WTC11 (cell line): ENCODE measurements around the gene CLDN3. TPM values are rescaled to one million over a fixed set of nuclear protein-coding genes. Genes with fewer than 3 reads are reported as not detected.

Source experiments
- ATAC-seq: fragments of 200-7000 bp; cut with Tn5 transposase; 2 replicates; pipeline ENCODE4 v1.10.0; 2021; ENCODE audit warnings: mild to moderate bottlenecking, moderate library complexity
- Bru-seq: library from RNA; stranded (reverse); fragments of 400-500 nt; gene quantifications from one replicate; lab custom pipeline; 2021; lab: Mats Ljungman, UMichigan
- CTCF ChIA-PET: fragments of 300-600 bp; sonication (Branson Sonifier 250); formaldehyde crosslinking; loops from one replicate; lab custom pipeline; 2021; ENCODE audit warnings: antibody characterized with exemption; lab: Charles Lee
- POLR2A ChIA-PET: fragments of 350-600 bp; sonication (Branson Sonifier 250); formaldehyde crosslinking; loops from one replicate; lab custom pipeline; 2021; ENCODE audit warnings: antibody characterized with exemption; lab: Charles Lee
- DNase-seq: peaks from one replicate; pipeline ENCODE4 v3.0.0; 2021; ENCODE audit warnings: low spot score
- H3K27ac Mint-ChIP-seq: 2 replicates; pipeline ENCODE4 v1.8.0; 2021; ENCODE audit warnings: mixed read lengths
- H3K27me3 Mint-ChIP-seq: 2 replicates; pipeline ENCODE4 v1.8.0; 2021; ENCODE audit warnings: low read depth, mild to moderate bottlenecking, moderate library complexity, mixed read lengths
- H3K36me3 Mint-ChIP-seq: 2 replicates; pipeline ENCODE4 v1.8.0; 2021; ENCODE audit warnings: mixed read lengths
- H3K4me1 Mint-ChIP-seq: 2 replicates; pipeline ENCODE4 v1.8.0; 2022; ENCODE audit warnings: mixed read lengths
- H3K4me3 Mint-ChIP-seq: 2 replicates; pipeline ENCODE4 v1.8.0; 2021; ENCODE audit warnings: mild to moderate bottlenecking, moderate library complexity, mixed read lengths
- H3K9me3 Mint-ChIP-seq: 2 replicates; pipeline ENCODE4 v1.8.0; 2021; ENCODE audit warnings: mixed read lengths
- CREB1 ChIP-seq: sonication (generic); formaldehyde crosslinking; IDR thresholded peaks from 2 replicates; pipeline ENCODE4 v1.8.0; 2023; ENCODE audit warnings: mild to moderate bottlenecking, missing genetic modification reagents
- FOXK1 ChIP-seq: sonication (generic); formaldehyde crosslinking; IDR thresholded peaks from 2 replicates; pipeline ENCODE4 v1.8.0; 2022; ENCODE audit warnings: mild to moderate bottlenecking, moderate library complexity, missing genetic modification reagents
- FOXP1 ChIP-seq: sonication (generic); formaldehyde crosslinking; IDR thresholded peaks from 2 replicates; pipeline ENCODE4 v1.8.0; 2022; ENCODE audit warnings: missing genetic modification reagents, mild to moderate bottlenecking, moderate library complexity, borderline replicate concordance
- HMGA2 ChIP-seq: fragments of 250-450 bp; sonication (Bioruptor Pico); IDR thresholded peaks from 2 replicates; pipeline ENCODE4 v1.4.0; 2021; ENCODE audit warnings: mild to moderate bottlenecking, moderate library complexity
- IRF2 ChIP-seq: sonication (generic); formaldehyde crosslinking; IDR thresholded peaks from 2 replicates; pipeline ENCODE4 v1.8.0; 2022; ENCODE audit warnings: low read depth, missing genetic modification reagents, borderline replicate concordance
- MYBL2 ChIP-seq: sonication (generic); formaldehyde crosslinking; IDR thresholded peaks from 2 replicates; pipeline ENCODE4 v1.8.1; 2023; ENCODE audit warnings: mild to moderate bottlenecking, moderate library complexity, missing genetic modification reagents
- NFE2L1 ChIP-seq: sonication (generic); formaldehyde crosslinking; IDR thresholded peaks from 2 replicates; pipeline ENCODE4 v1.8.1; 2023; ENCODE audit warnings: missing genetic modification reagents
- PRRX2 ChIP-seq: fragments of 250-450 bp; sonication (Bioruptor Pico); IDR thresholded peaks from 2 replicates; pipeline ENCODE4 v1.8.0; 2021; ENCODE audit warnings: mild to moderate bottlenecking
- TEAD1 ChIP-seq: sonication (generic); formaldehyde crosslinking; IDR thresholded peaks from 2 replicates; pipeline ENCODE4 v1.8.0; 2022; ENCODE audit warnings: mild to moderate bottlenecking, missing genetic modification reagents
- TEAD4 ChIP-seq: sonication (generic); formaldehyde crosslinking; IDR thresholded peaks from 2 replicates; pipeline ENCODE4 v1.8.0; 2022; ENCODE audit warnings: mild to moderate bottlenecking, missing genetic modification reagents
- TP53 ChIP-seq: sonication (generic); formaldehyde crosslinking; IDR thresholded peaks from 2 replicates; pipeline ENCODE4 v1.8.1; 2023; ENCODE audit warnings: mild to moderate bottlenecking, missing genetic modification reagents
- ZNF121 ChIP-seq: sonication (generic); formaldehyde crosslinking; IDR thresholded peaks from 2 replicates; pipeline ENCODE4 v1.8.0; 2023; ENCODE audit warnings: missing genetic modification reagents
- ZNF138 ChIP-seq: sonication (generic); formaldehyde crosslinking; conservative IDR thresholded peaks from 2 replicates; pipeline ENCODE4 v1.8.1; 2022; ENCODE audit warnings: mild to moderate bottlenecking, moderate library complexity, missing genetic modification reagents
- ZNF219 ChIP-seq: sonication (generic); formaldehyde crosslinking; IDR thresholded peaks from 2 replicates; pipeline ENCODE4 v1.8.0; 2023; ENCODE audit warnings: missing genetic modification reagents, mild to moderate bottlenecking, borderline replicate concordance
- ZNF317 ChIP-seq: sonication (generic); formaldehyde crosslinking; IDR thresholded peaks from 2 replicates; pipeline ENCODE4 v1.8.1; 2023; ENCODE audit warnings: low read depth, mild to moderate bottlenecking, moderate library complexity, missing genetic modification reagents, borderline replicate concordance
- long read RNA-seq, 3 experiments: library from RNA in 1 of 3; library from capped mRNA in 1 of 3; library from polyadenylated mRNA in 1 of 3; unstranded in 2 of 3; stranded (forward) in 1 of 3; transcript quantifications; one replicate each; pipeline ENCODE4 v2.0.0, GENCODE V29; 2021
- total RNA-seq: library from RNA; stranded (reverse); gene quantifications from 3 replicates; pipeline ENCODE4 v1.2.3, GENCODE V29; 2021
- TF ChIP-seq, protein P1 (sequence below): sonication (generic); formaldehyde crosslinking; IDR thresholded peaks from 2 replicates; pipeline ENCODE4 v1.8.0; 2022; ENCODE audit warnings: mild to moderate bottlenecking, missing genetic modification reagents
- TF ChIP-seq, protein P2 (sequence below): fragments of 200-600 bp; IDR thresholded peaks from 2 replicates; pipeline ENCODE4 v1.8.0; 2022; ENCODE audit warnings: antibody characterized with exemption
- TF ChIP-seq, protein P3 (sequence below): sonication (generic); formaldehyde crosslinking; IDR thresholded peaks from 2 replicates; pipeline ENCODE4 v1.8.1; 2022; ENCODE audit warnings: mild to moderate bottlenecking, moderate library complexity, missing genetic modification reagents
- TF ChIP-seq, protein P4 (sequence below): sonication (generic); formaldehyde crosslinking; IDR thresholded peaks from 2 replicates; pipeline ENCODE4 v1.8.1; 2023; ENCODE audit warnings: mild to moderate bottlenecking, missing genetic modification reagents
- TF ChIP-seq, protein P5 (sequence below): sonication (generic); formaldehyde crosslinking; IDR thresholded peaks from 2 replicates; pipeline ENCODE4 v1.8.1; 2023; ENCODE audit warnings: mild to moderate bottlenecking, missing genetic modification reagents, borderline replicate concordance
- TF ChIP-seq, protein P6 (sequence below): sonication (generic); formaldehyde crosslinking; IDR thresholded peaks from 2 replicates; pipeline ENCODE4 v1.8.0; 2022; ENCODE audit warnings: mild to moderate bottlenecking, missing genetic modification reagents
- TF ChIP-seq, protein P7 (sequence below): fragments of 250-450 bp; sonication (Bioruptor Pico); IDR thresholded peaks from 2 replicates; pipeline ENCODE4 v1.9.0; 2021; ENCODE audit warnings: mild to moderate bottlenecking

CLDN3 gene, protein sequence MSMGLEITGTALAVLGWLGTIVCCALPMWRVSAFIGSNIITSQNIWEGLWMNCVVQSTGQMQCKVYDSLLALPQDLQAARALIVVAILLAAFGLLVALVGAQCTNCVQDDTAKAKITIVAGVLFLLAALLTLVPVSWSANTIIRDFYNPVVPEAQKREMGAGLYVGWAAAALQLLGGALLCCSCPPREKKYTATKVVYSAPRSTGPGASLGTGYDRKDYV
- total RNA-seq (20.7 to 35.1 TPM (median 34.8 TPM) in 3 replicates), Bru-seq, nascent RNA (percentile 55 among the genes with signal in this experiment)
- long read RNA-seq, experiment 1, transcript CLDN3-201 (1 exons, 1,274 nt): major isoform, 58 of 58 reads
- long read RNA-seq, experiment 1, partial matches to known transcripts: 0 of 58 reads
- long read RNA-seq, experiment 1, other reads (novel, unspliced or antisense): 0 of 58 reads
- long read RNA-seq, experiment 2, transcript CLDN3-201 (1 exons, 1,274 nt): major isoform, 66 of 66 reads
- long read RNA-seq, experiment 2, partial matches to known transcripts: 0 of 66 reads
- long read RNA-seq, experiment 2, other reads (novel, unspliced or antisense): 0 of 66 reads
- long read RNA-seq, experiment 3: 0 reads

DNA sequence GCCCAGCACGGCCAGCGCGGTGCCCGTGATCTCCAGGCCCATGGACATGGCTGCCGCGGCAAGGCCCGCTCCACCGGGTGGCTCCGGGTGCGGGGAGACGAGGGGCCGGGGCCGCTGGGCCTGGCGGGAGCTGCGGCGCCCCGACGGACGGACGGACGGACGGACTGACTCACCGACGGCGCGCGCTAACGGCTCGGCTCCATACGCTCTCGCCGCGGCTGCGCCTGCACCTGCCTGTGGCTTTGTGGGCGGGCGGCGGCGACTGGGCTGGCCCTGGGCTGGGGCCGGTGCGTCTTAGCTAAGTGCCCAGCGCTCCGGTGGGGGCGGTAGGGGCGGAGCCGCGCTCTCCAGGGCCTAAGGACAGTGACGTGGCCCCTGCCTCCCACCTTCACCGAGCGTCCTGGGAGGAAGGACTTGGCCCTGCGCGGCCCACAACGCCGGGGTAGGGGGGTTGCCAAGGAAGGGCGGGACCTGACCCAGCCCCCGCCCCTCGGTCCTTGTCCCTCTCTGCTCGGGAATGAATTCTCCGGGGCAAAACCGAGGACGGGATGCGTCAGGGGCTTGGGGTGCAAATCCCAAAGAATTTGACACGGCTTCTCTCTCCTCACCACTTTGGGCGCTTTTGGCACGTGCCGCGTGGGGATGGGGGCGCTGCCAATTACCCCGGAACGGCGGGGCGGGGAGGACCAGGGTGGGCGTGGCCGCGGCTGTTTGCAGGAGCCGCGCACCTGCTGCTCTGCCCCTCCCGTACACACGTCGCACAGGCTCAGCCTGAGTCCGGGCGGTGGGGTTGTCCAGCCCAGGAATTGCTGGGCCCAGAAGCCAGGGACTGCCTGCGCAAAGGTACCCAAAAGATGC, at the start of gene CLDN3:
CLDN3 (minus strand) TSS at position 269 of the 858 bp plus-strand sequence; CDS start at position 48, 221 bp downstream.
- peak within 1 kb of the TSS; percentile 79 for H3K4me3 Mint-ChIP-seq
- H3K4me1 Mint-ChIP-seq: peaks cover 10% of the 10 kb centered on the region
- ChIA-PET POLR2A (interaction anchor here (0.6 to 2.6 kb wide), 8 partner anchors 8 to 403 kb away, joined by 3 to 25 read pairs (median 4); partner anchors contain the start of gene ABHD11), CTCF (interaction anchor here (0.6 to 3.4 kb wide), 9 partner anchors 30 to 257 kb away, joined by 3 to 22 read pairs (median 3); partner anchors contain the start of gene ABHD11)
- peak; percentile 89 for ATAC-seq
- H3K36me3 Mint-ChIP-seq: no peaks in the 10 kb centered on the region
- peaks cover 7% of the 10 kb centered on the region for H3K9me3 Mint-ChIP-seq
- peak; percentile 93 for DNase-seq
- H3K27ac Mint-ChIP-seq: peak within 1 kb of the TSS; percentile 91
- peaks cover 15% of the 10 kb centered on the region for H3K27me3 Mint-ChIP-seq
- TF ChIP-seq, protein P1, sequence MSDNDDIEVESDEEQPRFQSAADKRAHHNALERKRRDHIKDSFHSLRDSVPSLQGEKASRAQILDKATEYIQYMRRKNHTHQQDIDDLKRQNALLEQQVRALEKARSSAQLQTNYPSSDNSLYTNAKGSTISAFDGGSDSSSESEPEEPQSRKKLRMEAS (CRISPR knock-in tag): peak; percentile 68
- TF ChIP-seq, protein P2, sequence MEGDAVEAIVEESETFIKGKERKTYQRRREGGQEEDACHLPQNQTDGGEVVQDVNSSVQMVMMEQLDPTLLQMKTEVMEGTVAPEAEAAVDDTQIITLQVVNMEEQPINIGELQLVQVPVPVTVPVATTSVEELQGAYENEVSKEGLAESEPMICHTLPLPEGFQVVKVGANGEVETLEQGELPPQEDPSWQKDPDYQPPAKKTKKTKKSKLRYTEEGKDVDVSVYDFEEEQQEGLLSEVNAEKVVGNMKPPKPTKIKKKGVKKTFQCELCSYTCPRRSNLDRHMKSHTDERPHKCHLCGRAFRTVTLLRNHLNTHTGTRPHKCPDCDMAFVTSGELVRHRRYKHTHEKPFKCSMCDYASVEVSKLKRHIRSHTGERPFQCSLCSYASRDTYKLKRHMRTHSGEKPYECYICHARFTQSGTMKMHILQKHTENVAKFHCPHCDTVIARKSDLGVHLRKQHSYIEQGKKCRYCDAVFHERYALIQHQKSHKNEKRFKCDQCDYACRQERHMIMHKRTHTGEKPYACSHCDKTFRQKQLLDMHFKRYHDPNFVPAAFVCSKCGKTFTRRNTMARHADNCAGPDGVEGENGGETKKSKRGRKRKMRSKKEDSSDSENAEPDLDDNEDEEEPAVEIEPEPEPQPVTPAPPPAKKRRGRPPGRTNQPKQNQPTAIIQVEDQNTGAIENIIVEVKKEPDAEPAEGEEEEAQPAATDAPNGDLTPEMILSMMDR: no peak
- TF ChIP-seq, protein P3, sequence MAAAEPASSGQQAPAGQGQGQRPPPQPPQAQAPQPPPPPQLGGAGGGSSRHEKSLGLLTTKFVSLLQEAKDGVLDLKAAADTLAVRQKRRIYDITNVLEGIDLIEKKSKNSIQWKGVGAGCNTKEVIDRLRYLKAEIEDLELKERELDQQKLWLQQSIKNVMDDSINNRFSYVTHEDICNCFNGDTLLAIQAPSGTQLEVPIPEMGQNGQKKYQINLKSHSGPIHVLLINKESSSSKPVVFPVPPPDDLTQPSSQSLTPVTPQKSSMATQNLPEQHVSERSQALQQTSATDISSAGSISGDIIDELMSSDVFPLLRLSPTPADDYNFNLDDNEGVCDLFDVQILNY: peak; percentile 67; the same call in 1 of the 2 replicates
- TF ChIP-seq TP53 (no peak), ZNF121 (0 out of 2 replicates have a peak, but pooled peaks have one; percentile 56), MYBL2 (peak; percentile 76), CREB1 (peak; percentile 15; the same call in 1 of the 2 replicates), FOXK1 (CRISPR knock-in tag) (peak; percentile 50), ZNF138 (CRISPR knock-in tag) (peak; percentile 68; the same call in 1 of the 2 replicates), FOXP1 (peak; percentile 76), PRRX2 (CRISPR knock-in tag) (no peak), HMGA2 (no peak), IRF2 (CRISPR knock-in tag) (no peak), ZNF317 (CRISPR knock-in tag) (no peak), TEAD1 (CRISPR knock-in tag) (0 out of 2 replicates have a peak, but pooled peaks have one; percentile 38), TEAD4 (no peak), NFE2L1 (CRISPR knock-in tag) (peak; percentile 83), ZNF219 (CRISPR knock-in tag) (no peak)
- TF ChIP-seq, protein P4, sequence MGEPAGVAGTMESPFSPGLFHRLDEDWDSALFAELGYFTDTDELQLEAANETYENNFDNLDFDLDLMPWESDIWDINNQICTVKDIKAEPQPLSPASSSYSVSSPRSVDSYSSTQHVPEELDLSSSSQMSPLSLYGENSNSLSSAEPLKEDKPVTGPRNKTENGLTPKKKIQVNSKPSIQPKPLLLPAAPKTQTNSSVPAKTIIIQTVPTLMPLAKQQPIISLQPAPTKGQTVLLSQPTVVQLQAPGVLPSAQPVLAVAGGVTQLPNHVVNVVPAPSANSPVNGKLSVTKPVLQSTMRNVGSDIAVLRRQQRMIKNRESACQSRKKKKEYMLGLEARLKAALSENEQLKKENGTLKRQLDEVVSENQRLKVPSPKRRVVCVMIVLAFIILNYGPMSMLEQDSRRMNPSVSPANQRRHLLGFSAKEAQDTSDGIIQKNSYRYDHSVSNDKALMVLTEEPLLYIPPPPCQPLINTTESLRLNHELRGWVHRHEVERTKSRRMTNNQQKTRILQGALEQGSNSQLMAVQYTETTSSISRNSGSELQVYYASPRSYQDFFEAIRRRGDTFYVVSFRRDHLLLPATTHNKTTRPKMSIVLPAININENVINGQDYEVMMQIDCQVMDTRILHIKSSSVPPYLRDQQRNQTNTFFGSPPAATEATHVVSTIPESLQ (CRISPR knock-in tag): no peak
- TF ChIP-seq, protein P5, sequence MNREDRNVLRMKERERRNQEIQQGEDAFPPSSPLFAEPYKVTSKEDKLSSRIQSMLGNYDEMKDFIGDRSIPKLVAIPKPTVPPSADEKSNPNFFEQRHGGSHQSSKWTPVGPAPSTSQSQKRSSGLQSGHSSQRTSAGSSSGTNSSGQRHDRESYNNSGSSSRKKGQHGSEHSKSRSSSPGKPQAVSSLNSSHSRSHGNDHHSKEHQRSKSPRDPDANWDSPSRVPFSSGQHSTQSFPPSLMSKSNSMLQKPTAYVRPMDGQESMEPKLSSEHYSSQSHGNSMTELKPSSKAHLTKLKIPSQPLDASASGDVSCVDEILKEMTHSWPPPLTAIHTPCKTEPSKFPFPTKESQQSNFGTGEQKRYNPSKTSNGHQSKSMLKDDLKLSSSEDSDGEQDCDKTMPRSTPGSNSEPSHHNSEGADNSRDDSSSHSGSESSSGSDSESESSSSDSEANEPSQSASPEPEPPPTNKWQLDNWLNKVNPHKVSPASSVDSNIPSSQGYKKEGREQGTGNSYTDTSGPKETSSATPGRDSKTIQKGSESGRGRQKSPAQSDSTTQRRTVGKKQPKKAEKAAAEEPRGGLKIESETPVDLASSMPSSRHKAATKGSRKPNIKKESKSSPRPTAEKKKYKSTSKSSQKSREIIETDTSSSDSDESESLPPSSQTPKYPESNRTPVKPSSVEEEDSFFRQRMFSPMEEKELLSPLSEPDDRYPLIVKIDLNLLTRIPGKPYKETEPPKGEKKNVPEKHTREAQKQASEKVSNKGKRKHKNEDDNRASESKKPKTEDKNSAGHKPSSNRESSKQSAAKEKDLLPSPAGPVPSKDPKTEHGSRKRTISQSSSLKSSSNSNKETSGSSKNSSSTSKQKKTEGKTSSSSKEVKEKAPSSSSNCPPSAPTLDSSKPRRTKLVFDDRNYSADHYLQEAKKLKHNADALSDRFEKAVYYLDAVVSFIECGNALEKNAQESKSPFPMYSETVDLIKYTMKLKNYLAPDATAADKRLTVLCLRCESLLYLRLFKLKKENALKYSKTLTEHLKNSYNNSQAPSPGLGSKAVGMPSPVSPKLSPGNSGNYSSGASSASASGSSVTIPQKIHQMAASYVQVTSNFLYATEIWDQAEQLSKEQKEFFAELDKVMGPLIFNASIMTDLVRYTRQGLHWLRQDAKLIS (CRISPR knock-in tag): no peak
- TF ChIP-seq, protein P6, sequence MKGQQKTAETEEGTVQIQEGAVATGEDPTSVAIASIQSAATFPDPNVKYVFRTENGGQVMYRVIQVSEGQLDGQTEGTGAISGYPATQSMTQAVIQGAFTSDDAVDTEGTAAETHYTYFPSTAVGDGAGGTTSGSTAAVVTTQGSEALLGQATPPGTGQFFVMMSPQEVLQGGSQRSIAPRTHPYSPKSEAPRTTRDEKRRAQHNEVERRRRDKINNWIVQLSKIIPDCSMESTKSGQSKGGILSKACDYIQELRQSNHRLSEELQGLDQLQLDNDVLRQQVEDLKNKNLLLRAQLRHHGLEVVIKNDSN: peak; percentile 54
- TF ChIP-seq, protein P7, sequence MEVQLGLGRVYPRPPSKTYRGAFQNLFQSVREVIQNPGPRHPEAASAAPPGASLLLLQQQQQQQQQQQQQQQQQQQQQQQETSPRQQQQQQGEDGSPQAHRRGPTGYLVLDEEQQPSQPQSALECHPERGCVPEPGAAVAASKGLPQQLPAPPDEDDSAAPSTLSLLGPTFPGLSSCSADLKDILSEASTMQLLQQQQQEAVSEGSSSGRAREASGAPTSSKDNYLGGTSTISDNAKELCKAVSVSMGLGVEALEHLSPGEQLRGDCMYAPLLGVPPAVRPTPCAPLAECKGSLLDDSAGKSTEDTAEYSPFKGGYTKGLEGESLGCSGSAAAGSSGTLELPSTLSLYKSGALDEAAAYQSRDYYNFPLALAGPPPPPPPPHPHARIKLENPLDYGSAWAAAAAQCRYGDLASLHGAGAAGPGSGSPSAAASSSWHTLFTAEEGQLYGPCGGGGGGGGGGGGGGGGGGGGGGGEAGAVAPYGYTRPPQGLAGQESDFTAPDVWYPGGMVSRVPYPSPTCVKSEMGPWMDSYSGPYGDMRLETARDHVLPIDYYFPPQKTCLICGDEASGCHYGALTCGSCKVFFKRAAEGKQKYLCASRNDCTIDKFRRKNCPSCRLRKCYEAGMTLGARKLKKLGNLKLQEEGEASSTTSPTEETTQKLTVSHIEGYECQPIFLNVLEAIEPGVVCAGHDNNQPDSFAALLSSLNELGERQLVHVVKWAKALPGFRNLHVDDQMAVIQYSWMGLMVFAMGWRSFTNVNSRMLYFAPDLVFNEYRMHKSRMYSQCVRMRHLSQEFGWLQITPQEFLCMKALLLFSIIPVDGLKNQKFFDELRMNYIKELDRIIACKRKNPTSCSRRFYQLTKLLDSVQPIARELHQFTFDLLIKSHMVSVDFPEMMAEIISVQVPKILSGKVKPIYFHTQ: no peak
